ENCODE results near the gene PDXP.

DNA sequence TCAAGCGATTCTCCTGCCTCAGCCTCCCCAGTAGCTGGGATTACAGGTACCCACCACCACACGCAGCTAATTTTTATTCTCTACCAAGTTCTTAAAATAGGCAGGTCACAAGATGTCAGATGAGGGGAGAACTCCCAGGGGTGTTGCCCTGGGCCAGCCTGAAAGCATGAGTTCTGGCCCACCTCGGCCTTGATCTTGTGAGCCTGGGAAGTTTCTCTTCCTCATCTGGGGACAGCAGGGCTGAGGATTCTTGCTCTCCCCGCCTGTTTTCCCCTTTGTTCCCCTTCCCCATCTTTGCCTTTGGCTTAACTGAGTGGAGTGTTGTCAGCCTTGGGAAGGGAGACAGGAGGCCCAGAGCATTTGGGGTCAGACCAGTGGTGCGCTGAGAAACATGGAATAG lies 3.5 kb downstream of the PDXP start:
- TF ChIP-seq, protein P1, sequence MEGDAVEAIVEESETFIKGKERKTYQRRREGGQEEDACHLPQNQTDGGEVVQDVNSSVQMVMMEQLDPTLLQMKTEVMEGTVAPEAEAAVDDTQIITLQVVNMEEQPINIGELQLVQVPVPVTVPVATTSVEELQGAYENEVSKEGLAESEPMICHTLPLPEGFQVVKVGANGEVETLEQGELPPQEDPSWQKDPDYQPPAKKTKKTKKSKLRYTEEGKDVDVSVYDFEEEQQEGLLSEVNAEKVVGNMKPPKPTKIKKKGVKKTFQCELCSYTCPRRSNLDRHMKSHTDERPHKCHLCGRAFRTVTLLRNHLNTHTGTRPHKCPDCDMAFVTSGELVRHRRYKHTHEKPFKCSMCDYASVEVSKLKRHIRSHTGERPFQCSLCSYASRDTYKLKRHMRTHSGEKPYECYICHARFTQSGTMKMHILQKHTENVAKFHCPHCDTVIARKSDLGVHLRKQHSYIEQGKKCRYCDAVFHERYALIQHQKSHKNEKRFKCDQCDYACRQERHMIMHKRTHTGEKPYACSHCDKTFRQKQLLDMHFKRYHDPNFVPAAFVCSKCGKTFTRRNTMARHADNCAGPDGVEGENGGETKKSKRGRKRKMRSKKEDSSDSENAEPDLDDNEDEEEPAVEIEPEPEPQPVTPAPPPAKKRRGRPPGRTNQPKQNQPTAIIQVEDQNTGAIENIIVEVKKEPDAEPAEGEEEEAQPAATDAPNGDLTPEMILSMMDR (conservative IDR thresholded peaks at IDR 0.05; ENCODE audit: low read depth, low read length): no peak
- TF ChIP-seq EZH2 (IDR thresholded peaks at IDR 0.05; ENCODE audit: low read length, unreplicated experiment) (no peak), EZH2phosphoT487 (IDR thresholded peaks at IDR 0.05; ENCODE audit: borderline replicate concordance, low read length) (no peak)

All from PC-3 (cell line).